Stimulated activated naive CD4-positive, alpha-beta T cell (primary cell): ENCODE measurements around the gene MGMT.

ENCODE experiments used
- DNase-seq, 6 experiments: peaks; one replicate each; lab custom pipeline; 2025; lab: John Stamatoyannopoulos, UW

Gene MGMT

GRCh38 chr10:129622736-129623135, 155.7 kb downstream of the MGMT start:
- no peak for DNase-seq

- DNase-seq: no peak
Measured at GRCh38 chr10:129624526-129624925, 157.5 kb downstream of the MGMT start.

GRCh38 chr10:129626309-129626708, 159.3 kb downstream of the MGMT start:
- DNase-seq: no peak

- no peak for DNase-seq
Measured at GRCh38 chr10:129626796-129627435, 159.9 kb downstream of the MGMT start.

GRCh38 chr10:129627442-129627841, 160.4 kb downstream of the MGMT start:
- no peak for DNase-seq

GRCh38 chr10:129628823-129629222, 161.8 kb downstream of the MGMT start:
- no peak for DNase-seq

- DNase-seq: no peak
Measured at GRCh38 chr10:129629911-129630310, 162.9 kb downstream of the MGMT start.

- DNase-seq: no peak
Measured at GRCh38 chr10:129631006-129631405, 164.0 kb downstream of the MGMT start.

- DNase-seq: no peak
Measured at GRCh38 chr10:129631870-129632623, 165.0 kb downstream of the MGMT start.

- no peak for DNase-seq
Measured at GRCh38 chr10:129637010-129637409, 170.0 kb downstream of the MGMT start.

GRCh38 chr10:129637846-129638245, 170.8 kb downstream of the MGMT start:
- no peak for DNase-seq

GRCh38 chr10:129641351-129641750, 174.3 kb downstream of the MGMT start:
- DNase-seq: no peak

- DNase-seq: no peak
Measured at GRCh38 chr10:129641982-129642381, 174.9 kb downstream of the MGMT start.

- DNase-seq: no peak
Measured at GRCh38 chr10:129642427-129642826, 175.4 kb downstream of the MGMT start.

- no peak for DNase-seq
Measured at GRCh38 chr10:129643266-129643665, 176.2 kb downstream of the MGMT start.

- no peak for DNase-seq
Measured at GRCh38 chr10:129645487-129645886, 178.4 kb downstream of the MGMT start.

- no peak for DNase-seq
Measured at GRCh38 chr10:129646973-129647372, 179.9 kb downstream of the MGMT start.

GRCh38 chr10:129647590-129647989, 180.5 kb downstream of the MGMT start:
- no peak for DNase-seq

- DNase-seq: no peak
Measured at GRCh38 chr10:129648856-129649255, 181.8 kb downstream of the MGMT start.

- DNase-seq: no peak
Measured at GRCh38 chr10:129652021-129652420, 185.0 kb downstream of the MGMT start.

- DNase-seq: no peak
Measured at GRCh38 chr10:129652521-129653201, 185.6 kb downstream of the MGMT start.

GRCh38 chr10:129653428-129653827, 186.4 kb downstream of the MGMT start:
- no peak for DNase-seq

GRCh38 chr10:129653861-129654260, 186.8 kb downstream of the MGMT start:
- no peak for DNase-seq
